ACHN (cell line): ENCODE results near the gene DMAP1.

ENCODE experiments used
- DNase-seq: peaks from one replicate; pipeline ENCODE4 v3.0.0-alpha.2; 2015
- in situ Hi-C: cut with HindIII; loops from 2 replicates; pipeline ENCODE4 v1.10.0; 2017; ENCODE audit warnings: low sequenced_read_pairs, low pct_ligation_motif_present, low pct_unique_long_range_greater_than_20kb

Gene DMAP1

DNA sequence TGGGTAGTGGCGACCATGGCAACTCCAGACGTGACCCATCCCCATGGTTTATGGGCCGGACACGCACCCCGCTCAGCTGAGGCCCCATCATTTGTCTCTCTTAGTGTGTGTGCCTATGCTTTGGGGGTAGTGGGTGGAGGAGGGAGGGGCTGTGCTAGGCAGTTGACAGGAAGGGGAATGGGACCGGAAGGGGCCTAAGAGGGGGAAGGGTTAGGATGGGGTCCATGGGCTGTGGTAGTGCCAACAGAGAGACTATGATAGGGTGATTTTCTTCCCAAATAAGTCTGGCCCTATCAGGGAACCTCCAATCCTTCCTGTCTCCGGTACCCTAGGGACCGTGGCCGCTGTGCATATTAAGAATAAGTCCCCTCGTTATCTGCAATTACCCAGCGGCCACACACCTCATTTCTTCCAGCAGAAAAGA is 9.9 kb downstream of the DMAP1 start:
- no peak for DNase-seq
- in situ Hi-C loops = no loop called here

GRCh38 chr1:44225761-44226160 is 12.5 kb downstream of the DMAP1 start:
- DNase-seq = no peak
- in situ Hi-C loops = no loop called here

GRCh38 chr1:44227211-44227610 is 13.9 kb downstream of the DMAP1 start:
- in situ Hi-C loops = no loop called here

DNA sequence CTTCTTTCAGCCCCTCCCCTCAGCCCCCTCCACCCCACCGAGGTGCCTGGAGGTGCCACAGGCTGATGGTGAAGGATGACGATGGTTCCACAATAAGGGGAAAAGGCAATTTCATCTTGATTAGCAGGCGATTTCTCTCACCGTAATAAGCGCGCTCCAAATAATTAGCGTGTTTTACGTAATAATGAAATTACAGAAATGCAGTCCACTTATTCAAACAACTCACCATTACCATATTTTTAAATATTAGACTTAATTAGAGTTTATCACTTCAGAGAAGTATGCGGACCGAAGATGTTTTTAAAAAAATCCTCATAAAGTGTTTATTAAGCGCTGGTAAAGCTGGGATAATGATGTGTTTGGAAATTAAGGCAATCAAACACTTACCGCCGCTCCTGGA is 14.9 kb downstream of the DMAP1 start:
- in situ Hi-C loops = no loop called here
- no peak for DNase-seq

More at GRCh38 chr1:44227211-44227610, 13.9 kb downstream of the DMAP1 start:
- no peak for DNase-seq

DNA sequence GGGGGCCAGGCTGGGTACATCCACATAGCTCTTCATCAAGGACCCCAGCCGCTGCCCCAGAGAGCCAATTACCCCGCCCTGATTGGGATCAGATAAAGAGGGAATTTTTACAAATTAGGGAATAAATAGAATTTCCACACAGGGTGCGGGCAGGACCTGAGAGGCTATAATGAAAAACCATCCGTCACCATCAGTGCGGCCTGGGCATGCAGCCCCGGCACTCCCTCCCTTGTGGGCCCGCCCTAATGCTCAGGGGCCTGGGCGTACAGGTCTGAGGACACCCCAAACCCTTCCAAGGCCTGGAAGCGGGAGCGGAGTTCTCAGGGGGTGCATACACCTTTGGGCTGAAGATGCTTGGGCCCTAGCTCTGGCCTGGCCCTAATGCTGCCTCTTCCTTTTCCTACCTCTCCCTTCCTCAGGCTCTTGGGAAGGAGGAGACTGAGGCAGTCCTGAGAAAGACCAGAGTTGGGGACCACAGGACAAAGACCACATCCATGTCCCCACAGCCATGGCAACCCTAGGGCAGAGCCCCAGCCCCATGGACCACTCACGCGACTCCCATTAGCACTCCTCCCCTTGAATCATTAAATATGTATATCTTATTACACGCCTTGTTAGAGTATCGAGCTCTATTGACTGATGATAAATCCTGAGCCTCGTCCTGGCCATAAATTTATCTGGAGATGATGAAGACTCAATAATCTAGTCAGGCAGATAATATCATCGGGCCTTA is 16.3 kb downstream of the DMAP1 start:
- DNase-seq = no peak
- in situ Hi-C loops = no loop called here

DNA sequence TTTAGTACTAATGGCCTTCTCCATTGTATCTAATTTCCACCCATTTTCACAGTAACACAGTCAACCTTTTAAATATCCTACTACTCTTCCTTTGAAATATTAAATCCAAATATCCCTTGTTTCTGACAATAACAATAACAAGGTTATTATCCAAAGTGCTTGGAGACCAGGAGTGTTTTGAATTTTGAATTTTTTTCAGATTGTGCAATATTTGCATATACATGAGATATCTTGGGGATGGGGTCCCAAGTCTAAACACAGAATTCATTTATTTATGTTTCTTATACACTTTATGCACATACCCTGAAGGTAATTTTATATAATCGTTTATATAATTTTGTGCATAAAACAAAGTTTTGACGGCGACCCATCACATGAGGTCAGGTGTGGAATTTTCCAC is 17.5 kb downstream of the DMAP1 start:
- in situ Hi-C loops = no loop called here
- no peak for DNase-seq

- no peak for DNase-seq
- in situ Hi-C loops = no loop called here
Observed at GRCh38 chr1:44233593-44233992, 20.3 kb downstream of the DMAP1 start.

DNA sequence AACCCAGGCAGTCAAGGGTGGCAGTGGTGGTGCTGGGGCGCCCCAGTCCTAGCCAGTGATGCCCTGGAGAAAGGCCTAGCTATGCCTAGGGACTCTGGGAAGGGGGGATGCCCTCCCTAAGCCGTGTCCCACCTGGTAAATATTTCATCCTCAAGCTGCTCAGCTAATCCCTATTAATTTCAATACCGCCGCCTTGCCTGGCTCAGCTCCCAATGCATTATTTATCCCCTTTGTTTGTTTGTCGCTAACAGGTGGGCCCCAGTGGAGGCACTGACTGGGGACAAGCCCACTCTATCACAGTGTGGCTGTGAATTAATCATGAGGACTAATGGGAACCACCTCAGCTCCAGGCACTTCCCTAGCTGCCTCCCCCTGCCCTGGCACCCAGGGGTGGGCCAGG is 22.5 kb downstream of the DMAP1 start:
- in situ Hi-C loops = no loop called here
- DNase-seq = no peak

DNA sequence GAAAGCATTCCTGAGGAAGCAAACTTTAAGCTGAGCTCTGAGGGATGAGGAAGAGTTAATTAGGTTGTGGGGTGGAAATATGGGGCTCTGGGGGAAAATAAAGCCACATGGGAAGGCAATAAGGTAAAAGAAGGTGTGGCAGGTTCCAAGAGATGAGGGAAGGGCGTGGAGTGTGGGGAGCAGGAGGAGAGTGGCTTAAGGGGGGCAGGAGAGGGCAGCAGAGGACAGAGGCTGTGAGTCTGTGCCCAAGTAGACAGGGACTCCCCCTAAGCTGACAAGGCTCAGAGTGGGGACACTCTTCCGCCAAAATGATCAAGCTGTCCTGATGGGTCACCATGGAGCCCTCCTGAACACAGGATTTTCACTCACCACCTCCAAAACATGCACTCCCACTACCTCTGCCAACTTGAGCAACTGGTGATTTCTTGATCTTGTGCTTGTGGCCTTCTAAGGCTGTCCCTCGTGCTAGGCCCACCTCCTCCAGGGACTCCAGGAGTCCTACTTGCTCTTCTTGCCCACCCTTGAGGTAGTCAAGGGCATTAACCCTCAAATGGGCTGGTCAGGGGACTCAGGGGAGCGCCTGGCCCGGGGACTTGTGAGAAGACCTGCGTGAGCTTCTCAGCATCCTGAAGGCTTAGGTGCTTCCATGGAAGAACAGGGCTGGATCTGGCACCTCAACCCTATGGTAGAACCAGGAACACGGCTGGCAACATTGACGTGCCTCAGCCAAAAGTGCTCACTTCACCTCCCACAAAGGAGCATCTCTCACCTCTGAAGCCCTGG is 23.4 kb downstream of the DMAP1 start:
- DNase-seq = no peak
- in situ Hi-C loops = no loop called here

DNA sequence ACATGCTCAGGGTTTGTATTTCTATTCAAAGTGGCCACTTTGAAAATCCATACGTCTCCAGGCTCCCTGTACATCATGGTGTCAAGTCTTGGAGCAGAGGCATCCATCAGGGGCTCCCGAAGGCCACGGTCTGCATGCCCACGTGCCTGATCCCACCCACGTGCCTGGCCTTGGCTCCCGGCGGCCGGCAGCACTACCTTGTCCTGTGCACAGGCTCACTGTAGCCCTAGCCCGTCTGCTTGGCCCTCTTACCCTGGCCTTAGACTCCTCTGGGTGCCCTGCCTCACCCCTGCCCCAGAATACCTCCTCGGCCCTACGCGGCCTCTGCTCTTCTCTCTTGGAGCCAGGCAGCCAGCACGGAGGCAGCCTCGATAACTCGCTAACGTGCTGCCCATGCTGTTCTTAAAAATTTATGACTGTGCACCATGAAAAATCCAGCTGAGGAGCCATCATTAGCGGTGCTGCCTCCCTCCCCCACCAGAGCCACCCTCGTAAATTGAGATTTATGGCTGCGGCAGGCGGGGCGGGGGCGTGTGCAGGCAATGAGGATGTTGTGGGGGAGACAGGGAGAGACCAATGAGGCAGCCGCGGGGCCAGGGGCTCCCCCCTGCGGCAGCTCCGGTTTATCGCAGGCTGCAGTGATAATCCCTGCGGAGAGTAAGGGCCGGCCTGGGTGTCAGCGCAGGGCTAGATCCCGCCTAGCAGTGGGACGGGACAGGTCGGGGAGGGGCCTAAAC is 24.6 kb downstream of the DMAP1 start:
- in situ Hi-C loops = no loop called here
- no peak for DNase-seq

DNA sequence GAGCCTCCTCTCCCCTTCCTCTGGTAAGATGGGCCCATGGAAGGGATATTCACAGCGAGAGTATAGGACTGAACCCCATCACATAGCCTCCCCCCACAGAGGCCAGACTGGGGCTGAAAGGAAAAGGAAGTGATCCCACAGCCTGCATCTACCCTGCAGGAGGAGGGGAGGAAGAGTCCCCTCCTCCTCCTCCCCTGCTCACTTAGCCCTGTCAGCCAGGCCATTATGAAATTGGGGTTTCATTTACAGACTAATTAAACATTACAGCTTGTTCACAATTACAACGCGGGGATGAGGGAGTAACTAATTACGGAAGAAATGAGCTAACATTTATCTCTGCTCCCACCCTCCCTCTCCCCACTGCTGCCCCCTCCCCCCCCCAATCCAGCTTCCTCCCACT is 25.4 kb downstream of the DMAP1 start:
- no peak for DNase-seq
- in situ Hi-C loops = no loop called here

DNA sequence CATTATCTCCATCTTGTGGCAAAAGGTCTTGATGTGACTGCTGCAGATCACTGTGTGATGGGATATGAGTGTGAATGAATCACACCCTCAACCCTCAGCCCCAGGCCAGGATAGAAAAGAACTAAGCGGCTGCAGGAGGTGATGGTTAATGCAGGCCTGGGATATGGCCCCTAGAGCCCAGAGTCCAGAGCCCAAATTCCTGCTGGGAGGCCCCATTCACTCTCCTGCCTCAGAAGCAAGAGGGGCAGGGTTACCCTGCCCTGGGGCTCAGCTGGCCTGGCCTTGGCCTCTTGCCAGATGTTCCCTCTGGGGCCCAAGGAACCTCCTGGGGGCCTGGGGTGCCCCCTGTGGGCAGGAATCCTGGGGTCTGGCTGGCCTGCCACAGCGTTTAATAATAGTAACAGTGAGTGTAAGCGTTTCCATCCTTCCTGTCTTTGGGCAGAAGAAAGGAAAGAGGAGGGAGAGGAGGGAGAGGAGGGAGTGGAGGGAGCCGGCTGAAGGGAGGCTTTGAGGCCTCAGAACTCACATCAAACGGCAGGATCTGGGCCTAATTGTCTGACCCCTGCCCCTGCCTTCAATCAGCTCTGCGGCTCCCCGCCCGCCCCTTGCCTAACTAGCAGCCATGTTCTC is 26.2 kb downstream of the DMAP1 start:
- in situ Hi-C loops = no loop called here

DNA sequence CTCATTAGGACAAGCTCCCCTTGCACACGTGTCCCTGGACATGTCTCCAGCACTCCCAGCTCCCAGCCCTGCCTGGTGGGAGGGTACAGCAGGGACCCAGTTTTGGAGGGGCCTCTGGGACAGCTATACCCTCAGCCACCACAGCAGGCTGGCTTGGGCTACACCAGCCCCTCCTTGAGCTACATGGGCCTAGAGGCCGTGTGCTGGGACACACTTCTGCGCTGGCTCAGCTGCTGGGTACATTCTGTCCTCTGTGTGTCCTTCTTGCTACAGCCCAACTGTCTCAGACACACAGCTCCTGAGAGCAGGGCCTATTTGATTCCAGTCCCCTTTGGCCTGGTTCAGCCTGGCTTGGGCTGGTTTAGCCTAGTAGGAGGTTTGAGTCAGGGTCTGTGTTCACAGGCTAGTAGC is 26.7 kb downstream of the DMAP1 start:
- in situ Hi-C loops = no loop called here
- no peak for DNase-seq

More for the DNA sequence above, 26.2 kb downstream of the DMAP1 start:
- no peak for DNase-seq

DNA sequence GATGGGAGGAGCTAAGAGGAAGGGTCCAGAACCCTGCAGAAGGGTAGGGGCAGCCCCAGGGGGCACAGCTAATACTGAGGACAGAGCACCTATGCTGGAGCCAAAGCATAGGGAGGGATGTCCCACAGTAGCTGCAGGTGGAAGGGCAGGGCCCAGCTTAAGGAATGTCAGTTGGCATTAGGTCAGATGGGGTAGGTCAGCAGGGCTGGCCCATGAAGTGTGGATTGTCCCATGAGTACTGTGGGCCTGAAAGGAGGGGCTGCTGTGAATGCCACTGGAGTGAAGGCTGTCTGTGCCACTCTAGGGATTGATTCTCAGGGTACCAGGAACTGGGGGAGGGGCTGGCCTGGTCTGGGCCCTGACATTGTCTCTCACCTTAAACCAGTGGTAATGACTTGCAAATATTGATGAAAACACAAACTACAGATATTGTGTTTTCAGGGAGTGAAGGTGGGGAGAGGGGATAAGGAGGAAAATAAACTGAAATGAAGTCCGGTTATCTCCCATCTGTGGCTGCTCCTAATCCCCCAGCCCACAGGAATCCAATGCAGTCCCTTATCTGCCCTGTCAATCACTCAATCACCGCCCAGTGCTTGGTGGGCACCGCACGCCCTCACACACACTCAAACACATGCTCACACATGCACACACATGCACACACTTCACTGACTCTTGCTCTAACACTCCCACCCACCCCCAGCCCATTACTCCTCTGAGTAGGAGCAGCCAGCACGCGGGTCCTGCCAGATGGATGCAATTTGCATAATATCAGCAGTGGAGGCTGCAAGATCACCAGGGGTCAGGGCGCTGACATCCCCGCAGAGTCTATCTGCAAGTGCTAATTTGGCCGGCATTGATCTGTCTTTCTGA is 27.8 kb downstream of the DMAP1 start:
- in situ Hi-C loops = no loop called here
- DNase-seq = no peak

DNA sequence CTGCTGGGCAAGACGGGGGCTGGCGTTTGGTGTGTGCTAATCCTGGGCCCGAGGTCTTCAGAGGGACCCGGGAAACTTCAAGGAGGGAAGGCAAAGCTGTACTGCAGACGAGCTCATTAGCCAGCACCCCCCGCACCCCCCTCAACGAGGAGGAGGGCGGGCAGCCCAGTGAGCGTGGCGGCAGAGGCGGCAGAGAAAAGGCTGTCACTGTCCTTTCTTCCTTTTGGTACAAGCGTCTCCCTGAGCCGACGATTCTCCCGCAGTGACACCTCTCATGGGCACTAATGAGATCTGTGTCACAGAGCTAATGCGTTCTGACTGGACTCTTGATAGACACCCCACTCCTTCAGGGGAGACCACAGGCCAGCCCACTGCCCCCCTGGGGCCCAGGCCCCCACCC is 29.5 kb downstream of the DMAP1 start:
- no peak for DNase-seq
- in situ Hi-C loops = no loop called here

DNA sequence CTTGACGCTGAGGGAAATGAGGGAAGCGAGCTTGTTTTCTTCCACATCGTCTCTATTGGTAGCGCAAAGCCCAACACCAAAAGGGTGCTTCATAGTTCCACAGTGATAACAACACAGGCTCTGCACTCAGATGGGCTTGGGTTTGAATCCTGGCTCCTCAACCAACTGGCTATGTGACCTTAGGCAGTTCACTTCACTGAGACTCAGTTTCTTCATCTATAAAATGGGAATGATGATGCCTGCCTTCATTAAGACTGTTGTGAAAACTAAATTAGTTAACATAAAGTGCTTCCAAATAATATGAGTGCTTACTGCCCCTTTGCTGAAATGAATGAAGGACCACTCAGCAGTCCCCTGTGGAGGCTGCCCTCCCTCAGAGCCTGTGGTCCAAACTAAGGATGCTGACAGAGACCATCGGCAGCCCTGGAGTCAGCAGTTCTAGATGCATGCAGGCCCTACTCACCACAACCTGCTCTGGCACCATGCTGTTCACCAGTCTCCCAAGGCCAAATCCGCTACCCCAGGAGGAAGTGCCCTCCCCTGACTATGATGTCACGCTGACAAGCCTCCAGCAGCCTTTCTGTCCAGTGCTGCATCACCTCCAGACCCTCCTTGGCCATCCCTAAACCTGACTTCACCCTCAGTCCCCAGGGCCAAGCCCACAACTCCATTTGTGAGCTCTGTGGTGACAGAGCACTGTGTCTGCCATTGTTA is 30.7 kb downstream of the DMAP1 start:
- in situ Hi-C loops = no loop called here
- DNase-seq = no peak

- DNase-seq = no peak
- in situ Hi-C loops = no loop called here
Observed at GRCh38 chr1:44244986-44245385, 31.7 kb downstream of the DMAP1 start.

- no peak for DNase-seq
- in situ Hi-C loops = no loop called here
Observed at GRCh38 chr1:44246806-44247205, 33.5 kb downstream of the DMAP1 start.
